Endothelial cell of umbilical vein (primary cell): ENCODE results near the gene HIRA. TPM values are rescaled to one million over a fixed set of nuclear protein-coding genes. Genes with fewer than 3 reads are reported as not detected.
"Not testable (repeated sequence)": the region's sequence is repeated elsewhere in the genome, so short reads cannot be mapped to it uniquely, and the experiment has no call there.

Experiments used
- BruUV-seq: library from RNA; stranded (reverse); fragments of 400-500 nt; replicated peaks from 2 replicates; lab custom pipeline; 2021; lab: Mats Ljungman, UMichigan
- CTCF ChIA-PET: fragments of 300-600, 350-600 bp; sonication (Branson Sonifier 250); formaldehyde crosslinking; loops from one replicate; lab custom pipeline; 2021; ENCODE audit warnings: antibody characterized with exemption, inconsistent platforms; lab: Charles Lee
- POLR2A ChIA-PET: fragments of 300-600, 350-600 bp; sonication (Branson Sonifier 250); formaldehyde crosslinking; loops from one replicate; lab custom pipeline; 2021; ENCODE audit warnings: antibody characterized with exemption, inconsistent platforms; lab: Charles Lee
- DNase-seq: peaks from one replicate; pipeline ENCODE4 v3.0.0-alpha.2; 2011; ENCODE audit warnings: low read depth, low spot score
- FAIRE-seq: peaks from 2 replicates; lab custom pipeline; 2011; peaks lifted over from hg19 to GRCh38; lab: Jason Lieb, UNC
- H2AFZ ChIP-seq: 2 replicates; pipeline ENCODE4 v1.6.0; 2012; ENCODE audit warnings: low read depth, low read length, control low read depth, inconsistent platforms
- H3K27ac ChIP-seq: 2 replicates; pipeline ENCODE4 v1.5.1; 2011; ENCODE audit warnings: low read depth, mild to moderate bottlenecking, control low read depth, low read length, moderate library complexity; ENCODE audit not compliant: insufficient read depth
- H3K27me3 ChIP-seq, 2 experiments: 2 replicates each; pipeline versions ENCODE4 v1.6.0 to v1.6.1; 2011; ENCODE audit warnings: low read length in 2 of 2, mixed read lengths in 1 of 2; ENCODE audit not compliant: control insufficient read depth in 2 of 2, insufficient read depth in 2 of 2
- H3K36me3 ChIP-seq, 2 experiments: 2 replicates in 1 of 2; 3 replicates in 1 of 2; pipeline ENCODE4 v1.5.1; 2011; ENCODE audit warnings: low read length in 2 of 2, mild to moderate bottlenecking in 1 of 2, moderate library complexity in 1 of 2; ENCODE audit not compliant: control insufficient read depth in 2 of 2, insufficient read depth in 2 of 2; ENCODE audit errors: extremely low read depth in 1 of 2
- H3K4me1 ChIP-seq: 3 replicates; pipeline ENCODE4 v1.5.1; 2011; ENCODE audit warnings: mild to moderate bottlenecking, low read length; ENCODE audit not compliant: control insufficient read depth, insufficient read depth; ENCODE audit errors: extremely low read depth
- H3K4me2 ChIP-seq: 2 replicates; pipeline ENCODE4 v1.6.1; 2011; ENCODE audit warnings: low read length, control low read depth, mixed read lengths; ENCODE audit not compliant: insufficient read depth
- H3K4me3 ChIP-seq, 3 experiments: fragments of 200-600 bp in 1 of 3; sonication (generic), shearing (Covaris generic) in 1 of 3; replicated peaks in 1 of 3; 2 replicates each; pipeline ENCODE4 v1.5.1; 2011 to 2016; ENCODE audit warnings: control low read depth in 3 of 3, low read length in 3 of 3, mild to moderate bottlenecking in 2 of 3, inconsistent platforms in 1 of 3, low read depth in 1 of 3, moderate library complexity in 1 of 3; ENCODE audit not compliant: insufficient read depth in 1 of 3
- H3K79me2 ChIP-seq: 2 replicates; pipeline ENCODE4 v1.6.0; 2012; ENCODE audit warnings: low read length, inconsistent platforms; ENCODE audit not compliant: control insufficient read depth, insufficient read depth
- H3K9ac ChIP-seq: replicated peaks from 2 replicates; pipeline ENCODE3; 2011; ENCODE audit warnings: low read length, control low read depth; ENCODE audit not compliant: insufficient read depth; ENCODE audit errors: extremely low read depth
- H3K9me1 ChIP-seq: replicated peaks from 3 replicates; pipeline ENCODE4 v1.6.0; 2011; ENCODE audit warnings: mild to moderate bottlenecking, low read length; ENCODE audit not compliant: control insufficient read depth, insufficient read depth; ENCODE audit errors: extremely low read depth
- H3K9me3 ChIP-seq: replicated peaks from 2 replicates; pipeline ENCODE4 v1.5.1; 2012; ENCODE audit warnings: low read length, inconsistent platforms; ENCODE audit not compliant: control insufficient read depth, insufficient read depth
- H4K20me1 ChIP-seq: replicated peaks from 2 replicates; pipeline ENCODE3; 2011; ENCODE audit warnings: mild to moderate bottlenecking, low read length; ENCODE audit not compliant: control insufficient read depth, insufficient read depth; ENCODE audit errors: extremely low read depth
- CTCF ChIP-seq, 2 donors: IDR thresholded peaks; 1 replicate in 1 of 2; 2 replicates in 1 of 2; pipeline ENCODE4 v1.5.1; 2011; ENCODE audit warnings: low read length in 2 of 2, mild to moderate bottlenecking in 2 of 2, moderate library complexity in 2 of 2, control low read depth in 1 of 2, inconsistent platforms in 1 of 2, low read depth in 1 of 2; ENCODE audit not compliant: insufficient read depth in 1 of 2; ENCODE audit errors: extremely low read depth in 1 of 2
- EZH2 ChIP-seq: IDR thresholded peaks from 2 replicates; pipeline ENCODE4 v1.6.1; 2012; ENCODE audit warnings: borderline replicate concordance, low read depth, mild to moderate bottlenecking, moderate library complexity, low read length, inconsistent platforms; ENCODE audit not compliant: severe bottlenecking
- FOS ChIP-seq: IDR thresholded peaks from 2 replicates; pipeline ENCODE4 v1.6.1; 2011; ENCODE audit warnings: mild to moderate bottlenecking, low read length, moderate library complexity, borderline replicate concordance; ENCODE audit not compliant: insufficient read depth
- GATA2 ChIP-seq: IDR thresholded peaks from 2 replicates; pipeline ENCODE4 v1.7.0; 2011; ENCODE audit warnings: low read depth, mild to moderate bottlenecking, moderate library complexity, mixed read lengths, low read length; ENCODE audit not compliant: insufficient read length, insufficient read depth
- MAX ChIP-seq: IDR thresholded peaks from 2 replicates; pipeline ENCODE4 v1.6.1; 2011; ENCODE audit not compliant: insufficient read depth, insufficient read length
- POLR2A ChIP-seq: IDR thresholded peaks from 2 replicates; pipeline ENCODE4 v1.6.1; 2012; ENCODE audit warnings: low read depth, mild to moderate bottlenecking, control low read depth, low read length
- dilution Hi-C: fragments of 300-500 bp; cut with MboI; formaldehyde crosslinking; loops from one replicate; pipeline ENCODE4 v1.15.0; 2019; ENCODE audit warnings: low sequenced_read_pairs; ENCODE audit not compliant: extremely low pct_ligation_motif_present
- intact Hi-C: fragments of 100-400 bp; cut with micrococcal nuclease; formaldehyde crosslinking; loops from one replicate; pipeline ENCODE4 v1.10.0; 2022
- polyA plus RNA-seq, 4 experiments: library from polyadenylated mRNA; depleted of rRNA in 3 of 4; stranded (reverse) in 3 of 4; unstranded in 1 of 4; fragments of >200 nt; gene quantifications; 2 replicates each; pipeline versions ENCODE4 v1.2.1 to v1.2.3, GENCODE V29; 2011 to 2012; ENCODE audit warnings: missing spikeins in 1 of 4
- total RNA-seq: library from RNA; stranded (reverse); gene quantifications from 2 replicates; pipeline ENCODE4 v1.2.3, GENCODE V29; 2021

The HIRA gene
- total and polyA plus RNA-seq, 2 donors (not counting 3 experiments of a cell fraction or from before 2014, with no cell fraction given), result 17.3 to 27.7 TPM

- H3K27ac ChIP-seq, result not testable (repeated sequence)
- CTCF ChIA-PET, result interaction anchor here (1.5 to 1.6 kb wide), 2 partner anchors 13 to 184 kb away, joined by 4 to 7 read pairs; partner anchors contain the start of genes HIRA and MRPL40
- DNase-seq, result peak; percentile 14
Measured at GRCh38 chr22:19445279-19445982, 13.9 kb upstream of the HIRA start.

GRCh38 chr22:19443544-19444211, 12.1 kb upstream of the HIRA start:
- Histone ChIP-seq H3K27ac (no peak overlapping the region), H3K9me3 (no peaks in the 10 kb centered on the region), H3K9ac (no peak overlapping the region), H3K4me3 (no peak overlapping the region), H3K79me2 (peaks cover 56% of the 10 kb centered on the region), H3K4me2 (no peak overlapping the region), H3K9me1 (no peaks in the 10 kb centered on the region), H3K36me3 (peaks cover 0 to 12% of the 10 kb centered on the region in 2 experiments), H4K20me1 (no peaks in the 10 kb centered on the region), H2AFZ (no peak overlapping the region), H3K27me3 (no peaks in the 10 kb centered on the region), H3K4me1 (peaks cover 11% of the 10 kb centered on the region)
- FAIRE-seq (no peak), DNase-seq (no peak)
- intact Hi-C loops (no loop called here), dilution Hi-C loops (no loop called here)
- TF ChIP-seq MAX, result no peak
- TF ChIP-seq EZH2, result no peak
- TF ChIP-seq GATA2, result no peak
- no peak for TF ChIP-seq FOS
- TF ChIP-seq POLR2A, result no peak
- no peak for TF ChIP-seq CTCF (IDR thresholded peaks at IDR 0.05; ENCODE audit: extremely low read depth in 1 of 2, insufficient read depth in 1 of 2, low read depth in 1 of 2, low read length in 2 of 2)
- BruUV-seq, result no TSS peak
- CTCF ChIA-PET, result interaction anchor here (1.6 to 1.7 kb wide), 2 partner anchors 12 to 34 kb away, joined by 4 read pairs; partner anchors contain the start of genes HIRA and MRPL40
- POLR2A ChIA-PET, result interaction anchor here (1.8 kb wide), 1 partner anchor 12 kb away, joined by 6 read pairs; the partner anchor contains the start of genes HIRA and MRPL40

More at GRCh38 chr22:19445279-19445982, 13.9 kb upstream of the HIRA start:
- H3K4me3 ChIP-seq, H2AFZ ChIP-seq, H3K9ac ChIP-seq, dilution Hi-C loops, H3K9me3 ChIP-seq, BruUV-seq, H4K20me1 ChIP-seq, H3K9me1 ChIP-seq, H3K27me3 ChIP-seq: not testable (repeated sequence)
- Histone ChIP-seq H3K36me3 (peaks cover 0 to 16% of the 10 kb centered on the region in 2 experiments), H3K4me2 (peak overlapping the region; percentile 44), H3K79me2 (peaks cover 53% of the 10 kb centered on the region), H3K4me1 (peaks cover 11% of the 10 kb centered on the region)
- intact Hi-C loops, result loop anchor here (5.0 kb wide), 1 partner anchor 268 kb away; the partner anchor contains the start of gene SLC25A1
- POLR2A ChIA-PET, result interaction anchor here (1.8 kb wide), 1 partner anchor 13 kb away, joined by 6 read pairs; the partner anchor contains the start of genes HIRA and MRPL40
- FAIRE-seq, result peak; percentile 60
